ENCODE results near the gene DIAPH2. TPM values are rescaled to one million over a fixed set of nuclear protein-coding genes. Genes with fewer than 3 reads are reported as not detected.

Gene DIAPH2
- total and polyA plus RNA-seq, 2 experiments from 2014 or later, result 16.2 to 56.6 TPM

DNA sequence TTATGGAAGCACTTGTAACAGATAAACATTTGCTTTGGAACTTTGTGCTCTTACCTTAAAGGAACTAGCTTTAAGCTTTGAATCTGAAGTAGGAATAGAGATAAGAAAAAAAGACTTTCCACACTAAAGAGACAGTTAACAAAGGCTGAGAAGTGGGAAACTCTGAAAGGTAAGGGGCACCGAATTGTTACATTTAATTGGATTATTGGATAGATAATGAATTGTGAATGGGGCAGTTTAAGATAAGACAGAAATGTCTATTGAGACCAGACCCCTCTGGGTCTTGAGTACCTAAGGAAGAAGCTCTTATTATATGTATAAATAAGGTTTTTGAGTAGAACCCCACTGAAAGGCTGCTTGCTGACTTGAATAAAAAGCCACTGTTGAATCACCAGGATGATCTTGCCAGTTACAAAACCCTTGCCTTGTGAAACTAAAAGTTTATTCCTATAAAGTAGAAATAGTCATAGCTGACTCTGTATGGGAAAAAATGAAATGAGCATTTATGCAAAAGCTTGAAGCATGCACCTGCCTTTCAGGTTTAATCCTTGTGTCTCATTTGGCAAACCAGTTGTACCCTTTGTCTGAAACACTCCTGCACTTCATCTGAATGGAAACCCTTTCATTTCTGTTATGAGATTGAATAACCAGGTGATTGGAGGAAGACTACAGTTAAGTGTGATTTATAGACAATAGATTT is 622.3 kb downstream of the DIAPH2 start:
- no peaks in the 10 kb centered on the region for H3K27me3 ChIP-seq (ENCODE audit: insufficient read depth)
- H3K27ac ChIP-seq (ENCODE audit: low read depth), result 0 out of 2 replicates have a peak overlapping the region, but pooled peaks have one; percentile 5
- H3K79me2 ChIP-seq (replicated peaks; ENCODE audit: insufficient read depth), result peaks cover 15% of the 10 kb centered on the region
- Mint-ChIP-seq H3K4me3 (no peak overlapping the region), H3K27ac (no peak overlapping the region), H3K4me1 (peaks cover 14% of the 10 kb centered on the region), H3K36me3 (ENCODE audit: low read depth) (peaks cover 5% of the 10 kb centered on the region; the same call in 2 of the 3 replicates), H3K9me3 (no peaks in the 10 kb centered on the region), H3K27me3 (ENCODE audit: insufficient read depth, low read depth, poor library complexity) (peaks cover 2% of the 10 kb centered on the region)
- no peak overlapping the region for H2AFZ ChIP-seq
- TF ChIP-seq STAT1 (IDR thresholded peaks at IDR 0.05; ENCODE audit: unreplicated experiment) (no peak), CREB1 (CRISPR knock-in tag; IDR thresholded peaks at IDR 0.05; ENCODE audit: low read depth) (no peak), POLR2AphosphoS5 (IDR thresholded peaks at IDR 0.05; ENCODE audit: low read depth) (no peak), CTCF (conservative IDR thresholded peaks at IDR 0.05; ENCODE audit: low read depth in 2 of 2) (no peak), NANOG (IDR thresholded peaks at IDR 0.05; ENCODE audit: borderline replicate concordance) (no peak), EZH2phosphoT487 (IDR thresholded peaks at IDR 0.05; ENCODE audit: unreplicated experiment) (no peak), EZH2 (IDR thresholded peaks at IDR 0.05; ENCODE audit: low read depth, unreplicated experiment) (no peak), JUNB (IDR thresholded peaks at IDR 0.05; ENCODE audit: unreplicated experiment) (no peak), ZNF114 (CRISPR knock-in tag; IDR thresholded peaks at IDR 0.05) (no peak), ZNF331 (CRISPR knock-in tag; IDR thresholded peaks at IDR 0.05; ENCODE audit: low read depth) (no peak)
- TF ChIP-seq, protein P1, sequence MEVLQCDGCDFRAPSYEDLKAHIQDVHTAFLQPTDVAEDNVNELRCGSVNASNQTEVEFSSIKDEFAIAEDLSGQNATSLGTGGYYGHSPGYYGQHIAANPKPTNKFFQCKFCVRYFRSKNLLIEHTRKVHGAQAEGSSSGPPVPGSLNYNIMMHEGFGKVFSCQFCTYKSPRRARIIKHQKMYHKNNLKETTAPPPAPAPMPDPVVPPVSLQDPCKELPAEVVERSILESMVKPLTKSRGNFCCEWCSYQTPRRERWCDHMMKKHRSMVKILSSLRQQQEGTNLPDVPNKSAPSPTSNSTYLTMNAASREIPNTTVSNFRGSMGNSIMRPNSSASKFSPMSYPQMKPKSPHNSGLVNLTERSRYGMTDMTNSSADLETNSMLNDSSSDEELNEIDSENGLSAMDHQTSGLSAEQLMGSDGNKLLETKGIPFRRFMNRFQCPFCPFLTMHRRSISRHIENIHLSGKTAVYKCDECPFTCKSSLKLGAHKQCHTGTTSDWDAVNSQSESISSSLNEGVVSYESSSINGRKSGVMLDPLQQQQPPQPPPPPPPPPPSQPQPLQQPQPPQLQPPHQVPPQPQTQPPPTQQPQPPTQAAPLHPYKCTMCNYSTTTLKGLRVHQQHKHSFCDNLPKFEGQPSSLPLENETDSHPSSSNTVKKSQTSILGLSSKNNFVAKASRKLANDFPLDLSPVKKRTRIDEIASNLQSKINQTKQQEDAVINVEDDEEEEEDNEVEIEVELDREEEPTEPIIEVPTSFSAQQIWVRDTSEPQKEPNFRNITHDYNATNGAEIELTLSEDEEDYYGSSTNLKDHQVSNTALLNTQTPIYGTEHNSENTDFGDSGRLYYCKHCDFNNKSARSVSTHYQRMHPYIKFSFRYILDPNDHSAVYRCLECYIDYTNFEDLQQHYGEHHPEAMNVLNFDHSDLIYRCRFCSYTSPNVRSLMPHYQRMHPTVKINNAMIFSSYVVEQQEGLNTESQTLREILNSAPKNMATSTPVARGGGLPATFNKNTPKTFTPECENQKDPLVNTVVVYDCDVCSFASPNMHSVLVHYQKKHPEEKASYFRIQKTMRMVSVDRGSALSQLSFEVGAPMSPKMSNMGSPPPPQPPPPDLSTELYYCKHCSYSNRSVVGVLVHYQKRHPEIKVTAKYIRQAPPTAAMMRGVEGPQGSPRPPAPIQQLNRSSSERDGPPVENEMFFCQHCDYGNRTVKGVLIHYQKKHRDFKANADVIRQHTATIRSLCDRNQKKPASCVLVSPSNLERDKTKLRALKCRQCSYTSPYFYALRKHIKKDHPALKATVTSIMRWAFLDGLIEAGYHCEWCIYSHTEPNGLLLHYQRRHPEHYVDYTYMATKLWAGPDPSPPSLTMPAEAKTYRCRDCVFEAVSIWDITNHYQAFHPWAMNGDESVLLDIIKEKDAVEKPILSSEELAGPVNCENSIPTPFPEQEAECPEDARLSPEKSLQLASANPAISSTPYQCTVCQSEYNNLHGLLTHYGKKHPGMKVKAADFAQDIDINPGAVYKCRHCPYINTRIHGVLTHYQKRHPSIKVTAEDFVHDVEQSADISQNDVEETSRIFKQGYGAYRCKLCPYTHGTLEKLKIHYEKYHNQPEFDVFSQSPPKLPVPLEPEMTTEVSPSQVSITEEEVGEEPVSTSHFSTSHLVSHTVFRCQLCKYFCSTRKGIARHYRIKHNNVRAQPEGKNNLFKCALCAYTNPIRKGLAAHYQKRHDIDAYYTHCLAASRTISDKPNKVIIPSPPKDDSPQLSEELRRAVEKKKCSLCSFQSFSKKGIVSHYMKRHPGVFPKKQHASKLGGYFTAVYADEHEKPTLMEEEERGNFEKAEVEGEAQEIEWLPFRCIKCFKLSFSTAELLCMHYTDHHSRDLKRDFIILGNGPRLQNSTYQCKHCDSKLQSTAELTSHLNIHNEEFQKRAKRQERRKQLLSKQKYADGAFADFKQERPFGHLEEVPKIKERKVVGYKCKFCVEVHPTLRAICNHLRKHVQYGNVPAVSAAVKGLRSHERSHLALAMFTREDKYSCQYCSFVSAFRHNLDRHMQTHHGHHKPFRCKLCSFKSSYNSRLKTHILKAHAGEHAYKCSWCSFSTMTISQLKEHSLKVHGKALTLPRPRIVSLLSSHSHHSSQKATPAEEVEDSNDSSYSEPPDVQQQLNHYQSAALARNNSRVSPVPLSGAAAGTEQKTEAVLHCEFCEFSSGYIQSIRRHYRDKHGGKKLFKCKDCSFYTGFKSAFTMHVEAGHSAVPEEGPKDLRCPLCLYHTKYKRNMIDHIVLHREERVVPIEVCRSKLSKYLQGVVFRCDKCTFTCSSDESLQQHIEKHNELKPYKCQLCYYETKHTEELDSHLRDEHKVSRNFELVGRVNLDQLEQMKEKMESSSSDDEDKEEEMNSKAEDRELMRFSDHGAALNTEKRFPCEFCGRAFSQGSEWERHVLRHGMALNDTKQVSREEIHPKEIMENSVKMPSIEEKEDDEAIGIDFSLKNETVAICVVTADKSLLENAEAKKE (CRISPR knock-in tag; IDR thresholded peaks at IDR 0.05), result no peak
- H4K20me1 ChIP-seq (replicated peaks; ENCODE audit: insufficient read depth), result no peaks in the 10 kb centered on the region
- peaks cover 11% of the 10 kb centered on the region; the same call in 1 of the 2 replicates for H3K4me1 ChIP-seq (ENCODE audit: insufficient read depth)
- ATAC-seq (no peak), DNase-seq (ENCODE audit: low spot score) (no peak)
- H3F3A ChIP-seq (replicated peaks; ENCODE audit: low read depth), result no peaks in the 10 kb centered on the region
- no peaks in the 10 kb centered on the region for H3K9me2 ChIP-seq (ENCODE audit: insufficient read depth)
- no peak overlapping the region for H3K4me3 ChIP-seq
- no peaks in the 10 kb centered on the region for H3K36me3 ChIP-seq (ENCODE audit: insufficient read depth)
- no peak overlapping the region for H3K4me2 ChIP-seq

Measured in GM23338 (cell line).